Activated naive CD4-positive, alpha-beta T cell treated with anti-CD3 and anti-CD28 coated beads for 36 hours (primary cell): ENCODE data around the gene ACYP2. TPM values are rescaled to one million over a fixed set of nuclear protein-coding genes. Genes with fewer than 3 reads are reported as not detected.
"Not testable (repeated sequence)": the region's sequence is repeated elsewhere in the genome, so short reads cannot be mapped to it uniquely, and the experiment has no call there.

Experiments used
- CTCF ChIA-PET: fragments of 350-600 bp; sonication (Branson Sonifier 250); formaldehyde crosslinking; loops from one replicate; lab custom pipeline; 2021; ENCODE audit warnings: antibody characterized with exemption; lab: Charles Lee
- DNase-seq: peaks from one replicate; pipeline ENCODE4 v3.0.0-alpha.2; 2020
- H3K27ac Mint-ChIP-seq: one replicate; pipeline ENCODE4 v1.8.0; 2021; ENCODE audit warnings: mild to moderate bottlenecking, mixed read lengths
- H3K27me3 Mint-ChIP-seq: one replicate; pipeline ENCODE4 v1.8.0; 2021; ENCODE audit warnings: low read depth, mixed read lengths
- H3K36me3 Mint-ChIP-seq: one replicate; pipeline ENCODE4 v1.8.0; 2021; ENCODE audit warnings: low read depth, mixed read lengths
- H3K4me1 Mint-ChIP-seq: one replicate; pipeline ENCODE4 v1.8.0; 2021; ENCODE audit warnings: low read depth, mixed read lengths
- H3K4me3 Mint-ChIP-seq: one replicate; pipeline ENCODE4 v1.8.0; 2021; ENCODE audit warnings: mild to moderate bottlenecking, moderate library complexity, mixed read lengths
- H3K9me3 Mint-ChIP-seq: one replicate; pipeline ENCODE4 v1.8.0; 2021; ENCODE audit warnings: mixed read lengths
- intact Hi-C: fragments of 100-400 bp; cut with micrococcal nuclease; formaldehyde crosslinking; loops from one replicate; pipeline ENCODE4 v1.15.1; 2023
- total RNA-seq, 2 experiments: library from RNA; stranded (reverse); gene quantifications; one replicate each; pipeline ENCODE4 v1.2.3, GENCODE V29; 2021

Gene ACYP2
- total RNA-seq, 2 experiments from 2014 or later: 6.8 to 7.3 TPM

- H3K4me1 Mint-ChIP-seq: no peaks in the 10 kb centered on the region
- H3K36me3 Mint-ChIP-seq: no peaks in the 10 kb centered on the region
- CTCF ChIA-PET: no interaction called here
- H3K9me3 Mint-ChIP-seq: no peaks in the 10 kb centered on the region
- H3K27ac Mint-ChIP-seq: no peak overlapping the region
- H3K4me3 Mint-ChIP-seq: no peak overlapping the region
- no peaks in the 10 kb centered on the region for H3K27me3 Mint-ChIP-seq
- intact Hi-C loops: no loop called here
- DNase-seq: no peak
Observed at GRCh38 chr2:54303631-54304030, 188.2 kb downstream of the ACYP2 start.

GRCh38 chr2:54306556-54306955, 191.1 kb downstream of the ACYP2 start:
- intact Hi-C loops: no loop called here
- Mint-ChIP-seq H3K27ac (no peak overlapping the region), H3K27me3 (no peaks in the 10 kb centered on the region), H3K4me1 (no peaks in the 10 kb centered on the region), H3K9me3 (no peaks in the 10 kb centered on the region), H3K4me3 (no peak overlapping the region), H3K36me3 (no peaks in the 10 kb centered on the region)
- no peak for DNase-seq
- CTCF ChIA-PET: no interaction called here

- CTCF ChIA-PET: no interaction called here
- no peaks in the 10 kb centered on the region for H3K36me3 Mint-ChIP-seq
- H3K27me3 Mint-ChIP-seq: no peaks in the 10 kb centered on the region
- DNase-seq: no peak
- H3K4me3 Mint-ChIP-seq: no peak overlapping the region
- no peaks in the 10 kb centered on the region for H3K9me3 Mint-ChIP-seq
- H3K4me1 Mint-ChIP-seq: no peaks in the 10 kb centered on the region
- intact Hi-C loops: no loop called here
- H3K27ac Mint-ChIP-seq: no peak overlapping the region
Observed at GRCh38 chr2:54308186-54308585, 192.8 kb downstream of the ACYP2 start.

GRCh38 chr2:54308782-54309181, 193.4 kb downstream of the ACYP2 start:
- Mint-ChIP-seq H3K27me3 (no peaks in the 10 kb centered on the region), H3K9me3 (no peaks in the 10 kb centered on the region), H3K4me3 (no peak overlapping the region), H3K36me3 (no peaks in the 10 kb centered on the region), H3K4me1 (no peaks in the 10 kb centered on the region), H3K27ac (no peak overlapping the region)
- intact Hi-C loops: no loop called here
- CTCF ChIA-PET: no interaction called here
- no peak for DNase-seq

- Mint-ChIP-seq H3K4me1 (no peaks in the 10 kb centered on the region), H3K27me3 (no peaks in the 10 kb centered on the region), H3K27ac (no peak overlapping the region), H3K36me3 (no peaks in the 10 kb centered on the region), H3K9me3 (no peaks in the 10 kb centered on the region), H3K4me3 (no peak overlapping the region)
- intact Hi-C loops: no loop called here
- DNase-seq: no peak
- CTCF ChIA-PET: no interaction called here
Observed at GRCh38 chr2:54310311-54310710, 194.9 kb downstream of the ACYP2 start.

- no peaks in the 10 kb centered on the region for H3K36me3 Mint-ChIP-seq
- DNase-seq: no peak
- intact Hi-C loops: no loop called here
- CTCF ChIA-PET: interaction anchor here (0.6 kb wide), 1 partner anchor 19 kb away, joined by 4 read pairs; no protein-coding TSS in a partner anchor
- H3K9me3 Mint-ChIP-seq: no peaks in the 10 kb centered on the region
- H3K4me3 Mint-ChIP-seq: no peak overlapping the region
- no peaks in the 10 kb centered on the region for H3K27me3 Mint-ChIP-seq
- no peak overlapping the region for H3K27ac Mint-ChIP-seq
- no peaks in the 10 kb centered on the region for H3K4me1 Mint-ChIP-seq
Observed at GRCh38 chr2:54310961-54311360, 195.5 kb downstream of the ACYP2 start.

GRCh38 chr2:54313147-54313546, 197.7 kb downstream of the ACYP2 start:
- H3K27me3 Mint-ChIP-seq: no peaks in the 10 kb centered on the region
- H3K27ac Mint-ChIP-seq: no peak overlapping the region
- no peaks in the 10 kb centered on the region for H3K36me3 Mint-ChIP-seq
- DNase-seq: no peak
- CTCF ChIA-PET: no interaction called here
- H3K4me1 Mint-ChIP-seq: no peaks in the 10 kb centered on the region
- no peaks in the 10 kb centered on the region for H3K9me3 Mint-ChIP-seq
- H3K4me3 Mint-ChIP-seq: no peak overlapping the region
- intact Hi-C loops: no loop called here

- Mint-ChIP-seq H3K27me3 (no peaks in the 10 kb centered on the region), H3K4me3 (no peak overlapping the region), H3K4me1 (no peaks in the 10 kb centered on the region), H3K36me3 (no peaks in the 10 kb centered on the region), H3K9me3 (no peaks in the 10 kb centered on the region), H3K27ac (no peak overlapping the region)
- intact Hi-C loops: no loop called here
- CTCF ChIA-PET: no interaction called here
- DNase-seq: no peak
Observed at GRCh38 chr2:54317973-54318372, 202.6 kb downstream of the ACYP2 start.

GRCh38 chr2:54318821-54319220, 203.4 kb downstream of the ACYP2 start:
- Mint-ChIP-seq H3K27me3 (no peaks in the 10 kb centered on the region), H3K9me3 (no peaks in the 10 kb centered on the region), H3K36me3 (no peaks in the 10 kb centered on the region), H3K4me1 (no peaks in the 10 kb centered on the region), H3K4me3 (no peak overlapping the region), H3K27ac (no peak overlapping the region)
- no peak for DNase-seq
- CTCF ChIA-PET: no interaction called here
- intact Hi-C loops: no loop called here

GRCh38 chr2:54321047-54321446, 205.6 kb downstream of the ACYP2 start:
- H3K9me3 Mint-ChIP-seq: peaks cover 6% of the 10 kb centered on the region
- no peak overlapping the region for H3K27ac Mint-ChIP-seq
- H3K27me3 Mint-ChIP-seq: no peaks in the 10 kb centered on the region
- H3K4me3 Mint-ChIP-seq: no peak overlapping the region
- no peaks in the 10 kb centered on the region for H3K36me3 Mint-ChIP-seq
- no peaks in the 10 kb centered on the region for H3K4me1 Mint-ChIP-seq
- intact Hi-C loops: no loop called here
- DNase-seq: no peak
- CTCF ChIA-PET: no interaction called here

GRCh38 chr2:54324517-54324916, 209.1 kb downstream of the ACYP2 start:
- CTCF ChIA-PET, H3K36me3 Mint-ChIP-seq, intact Hi-C loops, H3K4me3 Mint-ChIP-seq, H3K27me3 Mint-ChIP-seq, H3K27ac Mint-ChIP-seq, DNase-seq, H3K4me1 Mint-ChIP-seq, H3K9me3 Mint-ChIP-seq: not testable (repeated sequence)

GRCh38 chr2:54325148-54325547, 209.7 kb downstream of the ACYP2 start:
- Mint-ChIP-seq H3K27ac (no peak overlapping the region), H3K27me3 (peaks cover 2% of the 10 kb centered on the region), H3K36me3 (no peaks in the 10 kb centered on the region), H3K9me3 (peaks cover 6% of the 10 kb centered on the region), H3K4me1 (peaks cover 3% of the 10 kb centered on the region), H3K4me3 (no peak overlapping the region)
- CTCF ChIA-PET: no interaction called here
- DNase-seq: no peak
- intact Hi-C loops: no loop called here

GRCh38 chr2:54329482-54330161, 214.2 kb downstream of the ACYP2 start:
- Mint-ChIP-seq H3K4me1 (peaks cover 17% of the 10 kb centered on the region), H3K36me3 (no peaks in the 10 kb centered on the region), H3K27ac (no peak overlapping the region), H3K9me3 (peaks cover 4% of the 10 kb centered on the region), H3K27me3 (peaks cover 6% of the 10 kb centered on the region), H3K4me3 (peak overlapping the region; percentile 83)
- intact Hi-C loops: loop anchor here (1.0 to 10.0 kb wide), 9 partner anchors 55 to 723 kb away; partner anchors contain the start of genes ACYP2, ASB3, EML6 and ERLEC1
- no peak for DNase-seq
- CTCF ChIA-PET: interaction anchor here (0.9 kb wide), 1 partner anchor 222 kb away, joined by 3 read pairs; no protein-coding TSS in a partner anchor
